ENCODE results near the gene VAPB. TPM values are rescaled to one million over a fixed set of nuclear protein-coding genes. Genes with fewer than 3 reads are reported as not detected.

The VAPB gene
- total RNA-seq, 4 donors from 2014 or later = 24.6 to 30.8 (median 29.4) TPM

DNA sequence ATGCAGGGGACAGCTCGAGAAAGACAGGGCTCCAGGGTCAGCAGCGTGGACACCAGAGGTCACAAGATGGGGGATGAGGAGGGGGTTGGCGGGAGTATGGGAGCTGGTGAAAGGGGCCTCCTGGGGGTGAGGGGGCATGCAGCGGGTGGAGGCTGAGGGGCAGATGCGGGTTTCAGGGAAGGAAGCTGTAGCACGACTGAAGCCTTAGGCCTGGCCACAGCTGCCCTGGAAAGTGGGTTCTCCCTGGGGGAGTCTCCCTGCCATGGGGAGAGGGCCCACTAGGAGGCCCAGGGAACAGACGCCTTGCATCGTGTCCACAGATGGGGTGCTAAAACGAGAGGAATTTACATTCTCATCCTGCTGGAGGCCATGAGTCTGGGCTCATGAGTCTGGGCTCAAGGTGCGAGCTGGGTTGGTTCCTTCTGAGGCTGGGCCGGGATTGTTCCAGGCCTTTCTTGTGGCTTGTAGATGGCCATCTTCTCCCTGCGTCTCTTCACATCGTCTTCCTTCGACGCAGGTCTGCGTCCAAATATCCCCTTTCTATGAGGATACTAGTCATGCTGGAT lies 108.1 kb downstream of the VAPB start:
- Histone ChIP-seq H3K9me3 (no peaks in the 10 kb centered on the region), H3K4me1 (no peaks in the 10 kb centered on the region), H3K36me3 (no peaks in the 10 kb centered on the region), H3K27me3 (no peaks in the 10 kb centered on the region), H3K27ac (no peak overlapping the region), H3K4me3 (no peak overlapping the region)
- TF ChIP-seq POLR2A (IDR thresholded peaks at IDR 0.05) = no peak
- TF ChIP-seq, protein P1, sequence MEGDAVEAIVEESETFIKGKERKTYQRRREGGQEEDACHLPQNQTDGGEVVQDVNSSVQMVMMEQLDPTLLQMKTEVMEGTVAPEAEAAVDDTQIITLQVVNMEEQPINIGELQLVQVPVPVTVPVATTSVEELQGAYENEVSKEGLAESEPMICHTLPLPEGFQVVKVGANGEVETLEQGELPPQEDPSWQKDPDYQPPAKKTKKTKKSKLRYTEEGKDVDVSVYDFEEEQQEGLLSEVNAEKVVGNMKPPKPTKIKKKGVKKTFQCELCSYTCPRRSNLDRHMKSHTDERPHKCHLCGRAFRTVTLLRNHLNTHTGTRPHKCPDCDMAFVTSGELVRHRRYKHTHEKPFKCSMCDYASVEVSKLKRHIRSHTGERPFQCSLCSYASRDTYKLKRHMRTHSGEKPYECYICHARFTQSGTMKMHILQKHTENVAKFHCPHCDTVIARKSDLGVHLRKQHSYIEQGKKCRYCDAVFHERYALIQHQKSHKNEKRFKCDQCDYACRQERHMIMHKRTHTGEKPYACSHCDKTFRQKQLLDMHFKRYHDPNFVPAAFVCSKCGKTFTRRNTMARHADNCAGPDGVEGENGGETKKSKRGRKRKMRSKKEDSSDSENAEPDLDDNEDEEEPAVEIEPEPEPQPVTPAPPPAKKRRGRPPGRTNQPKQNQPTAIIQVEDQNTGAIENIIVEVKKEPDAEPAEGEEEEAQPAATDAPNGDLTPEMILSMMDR (IDR thresholded peaks at IDR 0.05) = no peak
- DNase-seq = no peak

GRCh38 chr20:58497724-58498469 lies 108.9 kb downstream of the VAPB start:
- no peaks in the 10 kb centered on the region for H3K27me3 ChIP-seq
- H3K27ac ChIP-seq = no peak overlapping the region
- no peak for TF ChIP-seq POLR2A (IDR thresholded peaks at IDR 0.05)
- TF ChIP-seq, protein P1 (IDR thresholded peaks at IDR 0.05) = no peak
- H3K9me3 ChIP-seq = no peaks in the 10 kb centered on the region
- H3K36me3 ChIP-seq = no peaks in the 10 kb centered on the region
- no peaks in the 10 kb centered on the region for H3K4me1 ChIP-seq
- no peak overlapping the region for H3K4me3 ChIP-seq
- DNase-seq = no peak

GRCh38 chr20:58498470-58499068 lies 109.5 kb downstream of the VAPB start:
- Histone ChIP-seq H3K4me3 (no peak overlapping the region), H3K27ac (no peak overlapping the region), H3K4me1 (no peaks in the 10 kb centered on the region), H3K27me3 (no peaks in the 10 kb centered on the region), H3K36me3 (no peaks in the 10 kb centered on the region), H3K9me3 (peaks cover 0 to 1% (median 0%) of the 10 kb centered on the region in 4 donors)
- TF ChIP-seq, protein P1 (IDR thresholded peaks at IDR 0.05) = no peak
- TF ChIP-seq POLR2A (IDR thresholded peaks at IDR 0.05) = no peak
- peak in 1 of 3 donors; percentile 48 for DNase-seq

DNA sequence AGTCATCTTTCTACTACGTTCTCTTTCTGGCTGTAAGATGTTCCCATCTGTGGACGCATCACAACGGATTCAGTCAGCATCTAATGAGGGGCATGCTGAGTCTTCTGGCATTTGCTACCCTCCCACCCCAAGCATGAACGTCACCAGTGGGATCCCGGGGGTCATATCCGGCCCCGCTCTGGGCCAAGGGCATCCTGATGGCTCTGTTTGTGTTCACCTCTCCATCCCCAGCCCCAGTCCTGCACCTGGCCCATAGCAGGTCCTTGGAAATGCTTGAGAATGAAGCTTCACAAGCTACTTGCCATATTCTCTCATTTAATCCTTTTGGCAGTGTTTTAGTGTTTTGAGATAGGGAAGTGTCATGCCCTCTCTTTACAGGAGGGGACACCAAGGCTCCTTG lies 111.2 kb downstream of the VAPB start:
- no peak for TF ChIP-seq POLR2A (IDR thresholded peaks at IDR 0.05)
- TF ChIP-seq, protein P1 (IDR thresholded peaks at IDR 0.05) = no peak

More for the DNA sequence above, 111.2 kb downstream of the VAPB start:
- Histone ChIP-seq H3K36me3 (no peaks in the 10 kb centered on the region), H3K27me3 (no peaks in the 10 kb centered on the region), H3K27ac (no peak overlapping the region), H3K9me3 (peaks cover 0 to 15% (median 6%) of the 10 kb centered on the region in 4 donors), H3K4me3 (no peak overlapping the region), H3K4me1 (no peaks in the 10 kb centered on the region)
- no peak for DNase-seq

Other genes with a start within 250 kb of the VAPB start
- not detected for gene ANKRD60, start 160.6 kb upstream of the VAPB start, total RNA-seq
- gene RAB22A, start 79.5 kb upstream of the VAPB start, total RNA-seq = 10 to 100 TPM; 12.4 to 29.4 (median 19.2) TPM
- gene APCDD1L, start 126.2 kb downstream of the VAPB start, total RNA-seq = not detected

Measured in Peyer's patch (tissue), 4 donors.